ENCODE data around the gene BCL10.

The BCL10 gene

DNA sequence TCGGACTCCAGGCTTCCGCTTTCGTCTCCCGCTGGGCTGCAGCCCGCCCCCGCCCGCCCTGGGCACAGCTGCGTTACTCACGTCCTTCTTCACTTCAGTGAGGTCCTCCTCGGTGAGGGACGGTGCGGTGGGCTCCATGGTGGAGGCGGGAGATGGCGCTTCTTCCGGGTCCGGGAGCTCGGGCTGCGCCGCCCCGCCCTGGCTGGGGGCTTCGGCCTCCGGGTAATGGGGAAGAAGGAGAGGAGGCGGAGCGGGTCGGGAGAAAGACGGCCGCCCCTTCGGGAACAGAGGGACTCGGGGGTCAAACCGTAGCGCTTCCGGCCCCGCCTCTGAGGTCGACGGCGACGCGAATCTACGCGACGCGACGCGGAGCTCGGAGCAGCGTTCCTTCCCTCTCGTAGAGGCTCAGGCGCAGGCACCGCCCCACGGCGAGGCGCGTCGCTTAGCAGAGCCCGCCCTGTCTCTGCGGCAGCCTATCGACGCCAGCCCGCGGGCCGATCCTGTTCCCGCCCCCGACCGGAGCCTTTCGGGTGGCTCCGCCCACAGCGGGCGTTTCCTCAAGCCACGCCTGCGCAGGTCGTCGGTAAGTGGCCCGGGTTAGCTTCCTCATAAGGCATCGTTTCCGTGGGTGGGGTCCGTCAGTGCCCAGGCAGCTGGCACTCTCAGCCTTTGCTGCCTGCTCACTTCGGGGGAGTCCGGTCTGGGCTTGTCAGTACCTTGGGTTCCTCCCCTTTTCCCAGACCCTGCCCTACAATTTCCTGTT is at the start of gene BCL10:
Gene BCL10 (minus strand): TSS at position 418 of the 763 bp plus-strand sequence. CDS start 280 bp downstream, at position 138.
- peak within 1 kb of the TSS; percentile 100 for H3K4me3 ChIP-seq (ENCODE audit: low read depth, low read length)
- TF ChIP-seq, protein P1, sequence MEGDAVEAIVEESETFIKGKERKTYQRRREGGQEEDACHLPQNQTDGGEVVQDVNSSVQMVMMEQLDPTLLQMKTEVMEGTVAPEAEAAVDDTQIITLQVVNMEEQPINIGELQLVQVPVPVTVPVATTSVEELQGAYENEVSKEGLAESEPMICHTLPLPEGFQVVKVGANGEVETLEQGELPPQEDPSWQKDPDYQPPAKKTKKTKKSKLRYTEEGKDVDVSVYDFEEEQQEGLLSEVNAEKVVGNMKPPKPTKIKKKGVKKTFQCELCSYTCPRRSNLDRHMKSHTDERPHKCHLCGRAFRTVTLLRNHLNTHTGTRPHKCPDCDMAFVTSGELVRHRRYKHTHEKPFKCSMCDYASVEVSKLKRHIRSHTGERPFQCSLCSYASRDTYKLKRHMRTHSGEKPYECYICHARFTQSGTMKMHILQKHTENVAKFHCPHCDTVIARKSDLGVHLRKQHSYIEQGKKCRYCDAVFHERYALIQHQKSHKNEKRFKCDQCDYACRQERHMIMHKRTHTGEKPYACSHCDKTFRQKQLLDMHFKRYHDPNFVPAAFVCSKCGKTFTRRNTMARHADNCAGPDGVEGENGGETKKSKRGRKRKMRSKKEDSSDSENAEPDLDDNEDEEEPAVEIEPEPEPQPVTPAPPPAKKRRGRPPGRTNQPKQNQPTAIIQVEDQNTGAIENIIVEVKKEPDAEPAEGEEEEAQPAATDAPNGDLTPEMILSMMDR (IDR thresholded peaks at IDR 0.05; ENCODE audit: low read depth, low read length): no peak

DNA sequence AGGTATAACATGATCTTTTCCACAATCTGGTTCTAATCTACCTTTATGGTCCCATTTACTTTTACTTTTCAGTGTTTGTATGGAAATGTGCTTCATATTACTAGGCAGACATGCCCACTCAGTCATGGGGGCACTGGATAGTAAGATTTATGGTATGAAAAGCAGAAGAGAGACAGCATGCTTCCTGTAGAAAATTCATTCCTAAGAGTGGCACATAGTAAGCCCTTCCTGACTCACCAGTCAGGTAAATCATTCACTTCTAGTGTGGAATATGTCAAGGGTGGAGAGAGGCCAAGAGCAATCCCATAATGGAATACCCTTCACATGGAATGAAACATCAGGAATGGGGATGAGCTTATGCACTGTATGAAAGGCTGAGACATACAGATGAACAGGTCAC is 49.5 kb upstream of the BCL10 start:
- no peak overlapping the region for H3K4me3 ChIP-seq (ENCODE audit: low read depth, low read length)
- TF ChIP-seq, protein P1 (IDR thresholded peaks at IDR 0.05; ENCODE audit: low read depth, low read length): no peak

DNA sequence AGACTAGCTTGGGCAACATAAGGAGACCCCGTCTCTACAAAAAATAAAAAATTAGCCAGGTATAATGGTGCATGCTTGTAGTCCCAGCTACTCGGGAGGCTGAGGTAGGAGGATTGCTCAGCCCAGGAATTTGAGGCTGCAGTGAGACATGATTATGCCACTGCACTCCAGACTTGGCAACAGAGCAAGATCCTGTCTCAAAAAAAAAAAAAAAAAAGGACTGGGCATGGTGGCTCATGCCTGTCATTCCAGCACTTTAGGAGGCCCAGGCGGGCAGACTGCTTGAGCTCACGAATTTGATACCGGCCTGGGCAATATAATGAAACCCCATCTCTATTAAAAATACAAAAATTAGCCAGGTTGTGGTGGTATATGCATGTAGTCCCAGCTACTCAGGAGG is 47.3 kb upstream of the BCL10 start:
- TF ChIP-seq, protein P1 (IDR thresholded peaks at IDR 0.05; ENCODE audit: low read depth, low read length): no peak
- H3K4me3 ChIP-seq (ENCODE audit: low read depth, low read length): no peak overlapping the region

DNA sequence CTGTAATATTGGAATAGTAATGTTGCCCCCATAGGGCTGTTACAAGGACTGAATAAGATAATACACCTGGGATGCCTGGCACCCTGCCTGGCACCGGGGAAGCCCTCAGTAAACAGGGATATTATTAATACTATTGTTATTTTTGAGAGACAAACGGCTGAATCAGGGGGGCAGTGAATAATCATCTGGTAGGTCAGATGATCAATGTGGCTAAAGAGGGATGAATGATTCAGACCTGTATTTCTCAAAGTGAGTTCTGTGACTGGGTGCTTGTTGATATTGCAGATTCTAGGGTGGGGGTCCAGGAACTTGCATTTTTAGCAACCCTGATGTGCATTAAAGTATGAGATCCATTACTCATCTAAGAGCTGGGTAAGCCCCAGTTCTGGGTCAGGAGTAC is 46.2 kb upstream of the BCL10 start:
- TF ChIP-seq, protein P1 (IDR thresholded peaks at IDR 0.05; ENCODE audit: low read depth, low read length): no peak
- H3K4me3 ChIP-seq (ENCODE audit: low read depth, low read length): no peak overlapping the region

DNA sequence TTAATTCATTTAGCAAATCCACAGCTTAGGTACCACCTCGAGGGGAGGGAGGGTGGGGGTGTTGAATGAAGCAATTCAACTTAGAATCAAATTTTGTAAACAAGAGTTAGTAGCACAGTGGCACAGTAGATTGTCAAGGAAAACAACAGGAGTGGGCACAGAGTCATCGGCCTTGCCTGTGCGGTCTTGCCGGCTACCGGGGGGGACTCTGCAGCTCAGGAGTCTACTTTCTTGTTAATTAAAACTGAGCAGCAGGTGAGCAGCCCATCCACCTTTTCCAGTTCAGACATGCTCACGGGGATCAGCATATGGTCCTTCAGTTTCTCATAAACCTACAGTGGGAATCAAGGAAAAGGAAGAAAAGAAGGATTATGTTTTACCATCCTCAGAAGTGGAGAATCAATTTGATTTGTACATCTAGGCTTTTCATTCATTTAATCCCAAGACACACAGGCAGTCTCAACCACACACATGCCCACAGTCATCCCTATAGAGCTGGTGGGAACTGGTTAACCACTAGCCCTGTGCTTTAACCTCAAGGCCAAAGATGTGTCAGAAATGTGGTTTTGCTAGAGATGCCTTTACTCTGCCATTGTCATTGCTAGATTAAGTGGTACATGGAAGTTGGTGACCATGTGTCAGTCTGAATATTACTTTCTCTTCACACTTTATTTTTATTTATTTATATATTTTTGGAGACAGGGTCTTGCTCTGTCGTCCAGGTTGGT is 45.0 kb upstream of the BCL10 start:
- TF ChIP-seq, protein P1 (IDR thresholded peaks at IDR 0.05; ENCODE audit: low read depth, low read length): no peak

DNA sequence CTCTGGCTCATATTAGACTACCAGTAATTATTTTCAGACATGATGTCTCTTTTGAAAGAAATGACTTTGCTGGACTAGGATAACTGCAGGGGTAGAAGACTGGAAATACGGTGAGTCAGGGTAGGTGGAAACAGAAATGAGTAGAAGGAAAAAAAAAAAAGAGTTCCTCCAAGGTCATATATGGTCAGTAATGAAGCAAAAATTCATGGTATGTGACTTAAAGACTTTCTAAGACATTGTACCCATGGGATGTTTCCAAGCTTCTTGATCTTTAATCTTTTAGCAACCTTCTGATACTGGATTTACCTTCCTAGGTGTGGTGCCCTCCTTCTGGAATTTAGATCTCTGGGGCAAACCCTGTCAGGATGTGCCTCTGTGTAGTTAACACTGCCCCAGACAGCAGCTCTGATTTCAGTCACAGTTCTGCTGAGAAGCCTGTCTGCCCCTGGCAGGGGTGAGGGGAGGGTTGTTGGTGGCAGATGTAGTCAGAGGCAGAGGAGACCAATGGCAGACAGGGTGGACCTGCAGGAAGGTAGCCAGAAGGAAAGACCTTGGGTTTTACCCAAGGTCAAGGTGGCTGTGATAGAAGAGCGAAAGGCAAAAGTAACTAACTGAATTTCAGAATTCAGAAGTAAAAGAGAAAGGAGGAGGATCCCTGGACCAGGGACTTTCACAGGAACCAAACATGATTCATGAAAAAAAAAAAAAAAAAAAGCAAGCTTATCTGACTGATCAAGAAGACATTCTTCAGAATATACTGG is 44.1 kb upstream of the BCL10 start:
- H3K4me3 ChIP-seq (ENCODE audit: low read depth, low read length): no peak overlapping the region
- TF ChIP-seq, protein P1 (IDR thresholded peaks at IDR 0.05; ENCODE audit: low read depth, low read length): no peak

More for the DNA sequence above, 45.0 kb upstream of the BCL10 start:
- no peak overlapping the region for H3K4me3 ChIP-seq (ENCODE audit: low read depth, low read length)
